ENCODE data around the gene UGT1A7. TPM values are rescaled to one million over a fixed set of nuclear protein-coding genes. Genes with fewer than 3 reads are reported as not detected.

Gene UGT1A7
- total RNA-seq, 4 donors from 2014 or later = 3.4 to 55.3 (median 18.2) TPM

DNA sequence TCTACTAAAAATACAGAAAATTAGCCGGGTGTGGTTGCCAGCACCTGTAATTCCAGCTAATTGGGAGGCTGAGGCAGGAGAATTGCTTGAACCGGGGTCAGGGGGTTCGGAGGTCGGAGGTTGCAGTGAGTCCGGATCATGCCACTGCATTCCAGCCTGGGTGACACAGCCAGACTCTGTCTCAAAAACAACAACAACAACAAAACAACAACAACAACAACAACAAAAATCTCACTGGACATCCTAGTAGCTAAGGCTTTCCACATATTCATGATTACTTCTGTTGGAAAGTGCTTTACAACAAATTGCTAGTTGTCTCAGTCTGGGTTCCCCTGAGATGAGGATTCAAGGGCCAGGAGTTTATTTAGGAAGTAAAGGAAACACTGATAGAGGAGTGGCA lies 92.2 kb downstream of the UGT1A7 start:
- no peaks in the 10 kb centered on the region for H3K9me3 ChIP-seq
- no peak for DNase-seq
- H3K36me3 ChIP-seq = no peaks in the 10 kb centered on the region
- TF ChIP-seq, protein P1, sequence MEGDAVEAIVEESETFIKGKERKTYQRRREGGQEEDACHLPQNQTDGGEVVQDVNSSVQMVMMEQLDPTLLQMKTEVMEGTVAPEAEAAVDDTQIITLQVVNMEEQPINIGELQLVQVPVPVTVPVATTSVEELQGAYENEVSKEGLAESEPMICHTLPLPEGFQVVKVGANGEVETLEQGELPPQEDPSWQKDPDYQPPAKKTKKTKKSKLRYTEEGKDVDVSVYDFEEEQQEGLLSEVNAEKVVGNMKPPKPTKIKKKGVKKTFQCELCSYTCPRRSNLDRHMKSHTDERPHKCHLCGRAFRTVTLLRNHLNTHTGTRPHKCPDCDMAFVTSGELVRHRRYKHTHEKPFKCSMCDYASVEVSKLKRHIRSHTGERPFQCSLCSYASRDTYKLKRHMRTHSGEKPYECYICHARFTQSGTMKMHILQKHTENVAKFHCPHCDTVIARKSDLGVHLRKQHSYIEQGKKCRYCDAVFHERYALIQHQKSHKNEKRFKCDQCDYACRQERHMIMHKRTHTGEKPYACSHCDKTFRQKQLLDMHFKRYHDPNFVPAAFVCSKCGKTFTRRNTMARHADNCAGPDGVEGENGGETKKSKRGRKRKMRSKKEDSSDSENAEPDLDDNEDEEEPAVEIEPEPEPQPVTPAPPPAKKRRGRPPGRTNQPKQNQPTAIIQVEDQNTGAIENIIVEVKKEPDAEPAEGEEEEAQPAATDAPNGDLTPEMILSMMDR (IDR thresholded peaks at IDR 0.05) = no peak
- TF ChIP-seq POLR2AphosphoS5 (IDR thresholded peaks at IDR 0.05) = no peak
- no peak for TF ChIP-seq EP300 (IDR thresholded peaks at IDR 0.05; ENCODE audit: low read depth)
- TF ChIP-seq POLR2A (IDR thresholded peaks at IDR 0.05) = no peak
- intact Hi-C loops (cut with DNase I; ENCODE audit: low total_unique reads) (no loop called here), in situ Hi-C loops (cut with MboI; ENCODE audit: low pct_ligation_motif_present in 1 of 4, low pct_unique_long_range_greater_than_20kb in 1 of 4, low sequenced_read_pairs in 3 of 4) (no loop called here)
- no peaks in the 10 kb centered on the region for H3K4me1 ChIP-seq
- H3K27ac ChIP-seq = no peak overlapping the region
- WGBS, 2 donors (ENCODE audit: low coverage in 1 of 2) = 93 to 97% methylated on average over 4 to 5 of the region's 5 CpGs
- no peak overlapping the region for H3K4me3 ChIP-seq
- H3K27me3 ChIP-seq = no peaks in the 10 kb centered on the region

DNA sequence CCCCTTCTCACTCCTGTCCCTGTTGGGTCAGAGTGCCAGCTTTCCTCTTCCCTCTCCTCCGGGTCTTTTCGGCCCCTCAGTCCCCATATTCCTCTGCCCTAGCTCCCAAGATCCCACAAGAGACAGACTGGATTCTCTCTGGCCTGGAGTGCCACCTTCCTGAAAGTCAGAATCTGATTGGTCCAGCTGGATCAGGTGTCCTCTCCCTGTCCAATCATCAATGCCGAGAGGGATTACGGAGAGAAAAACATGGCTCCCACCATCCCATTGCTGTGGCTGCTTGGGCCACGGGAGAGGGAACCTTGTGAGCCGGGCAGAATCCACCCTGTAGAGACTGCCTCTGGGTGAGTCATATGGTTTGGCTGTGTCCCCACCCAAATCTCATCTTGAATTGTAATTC lies 93.7 kb downstream of the UGT1A7 start:
- no peaks in the 10 kb centered on the region for H3K9me3 ChIP-seq
- in situ Hi-C loops (cut with MboI; ENCODE audit: low pct_ligation_motif_present in 1 of 4, low pct_unique_long_range_greater_than_20kb in 1 of 4, low sequenced_read_pairs in 3 of 4) (no loop called here), intact Hi-C loops (cut with DNase I; ENCODE audit: low total_unique reads) (no loop called here)
- DNase-seq = no peak
- H3K27ac ChIP-seq = no peak overlapping the region
- TF ChIP-seq, protein P1 (IDR thresholded peaks at IDR 0.05) = no peak
- TF ChIP-seq EP300 (IDR thresholded peaks at IDR 0.05; ENCODE audit: low read depth) (no peak), POLR2AphosphoS5 (IDR thresholded peaks at IDR 0.05) (no peak), POLR2A (IDR thresholded peaks at IDR 0.05) (no peak)
- H3K4me3 ChIP-seq = no peak overlapping the region
- H3K36me3 ChIP-seq = no peaks in the 10 kb centered on the region
- 95 to 100% methylated on average over 2 to 6 of the region's 6 CpGs for WGBS, 2 donors (ENCODE audit: low coverage in 1 of 2)
- no peaks in the 10 kb centered on the region for H3K4me1 ChIP-seq
- no peaks in the 10 kb centered on the region for H3K27me3 ChIP-seq

DNA sequence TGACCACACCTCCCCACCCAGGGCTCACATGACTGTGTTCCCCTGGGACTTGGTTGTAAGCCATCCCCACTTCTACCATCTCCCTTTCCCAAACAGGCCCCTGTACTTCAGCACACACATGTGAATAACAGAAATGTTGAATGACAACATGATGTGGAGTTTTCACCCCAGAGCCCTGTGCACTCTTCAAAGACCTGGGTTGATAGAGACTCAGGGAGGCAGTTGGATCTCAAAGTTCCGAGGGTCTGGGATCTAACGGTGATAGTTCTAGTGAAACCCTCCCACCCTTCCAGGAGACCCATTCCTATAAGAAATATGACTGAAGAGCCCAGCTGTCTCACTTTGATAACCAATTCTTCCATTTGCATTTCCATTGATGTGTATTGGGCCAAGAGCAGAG lies 96.3 kb downstream of the UGT1A7 start, which contains the start of gene MROH2A:
Gene MROH2A, plus strand, starts transcription at position 301 of the 400 bp plus-strand sequence. CDS start 1,029 bp downstream, outside the sequence.
- Histone ChIP-seq H3K4me3 (no peak within 1 kb of the TSS), H3K36me3 (no peaks in the 10 kb centered on the region), H3K9me3 (no peaks in the 10 kb centered on the region), H3K4me1 (no peaks in the 10 kb centered on the region), H3K27me3 (no peaks in the 10 kb centered on the region), H3K27ac (no peak within 1 kb of the TSS)
- in situ Hi-C loops (cut with MboI; ENCODE audit: low pct_ligation_motif_present in 1 of 4, low pct_unique_long_range_greater_than_20kb in 1 of 4, low sequenced_read_pairs in 3 of 4) (no loop called here), intact Hi-C loops (cut with DNase I; ENCODE audit: low total_unique reads) (no loop called here)
- TF ChIP-seq EP300 (IDR thresholded peaks at IDR 0.05; ENCODE audit: low read depth) (no peak), POLR2A (IDR thresholded peaks at IDR 0.05) (no peak), POLR2AphosphoS5 (IDR thresholded peaks at IDR 0.05) (no peak)
- TF ChIP-seq, protein P1 (IDR thresholded peaks at IDR 0.05) = no peak
- WGBS, 2 donors (ENCODE audit: low coverage in 1 of 2) = 89% methylated on average over 2 of the region's 2 CpGs; no CpG with 5 or more reads in 1 of the 2 donors
- no peak for DNase-seq

DNA sequence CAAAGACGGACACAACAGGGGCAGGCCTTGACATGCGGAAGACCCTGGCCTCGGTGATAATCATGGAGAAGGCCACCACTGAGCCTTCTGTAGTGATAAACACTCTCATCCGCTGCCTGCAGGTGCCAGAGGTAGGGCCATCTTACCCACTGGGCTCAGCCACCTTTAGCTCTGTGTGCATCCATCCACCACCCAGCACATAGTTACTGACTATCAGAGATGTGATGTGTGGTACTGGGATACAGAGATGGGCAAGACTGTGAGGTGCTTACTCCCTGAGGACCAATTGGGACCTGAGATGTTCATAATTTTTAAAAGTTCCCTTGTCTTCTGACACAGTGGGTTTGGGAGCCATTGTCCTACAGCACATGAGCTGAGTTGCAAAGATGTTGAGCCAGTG lies 98.0 kb downstream of the UGT1A7 start:
- TF ChIP-seq POLR2A (IDR thresholded peaks at IDR 0.05) (no peak), POLR2AphosphoS5 (IDR thresholded peaks at IDR 0.05) (no peak), EP300 (IDR thresholded peaks at IDR 0.05; ENCODE audit: low read depth) (no peak)
- TF ChIP-seq, protein P1 (IDR thresholded peaks at IDR 0.05) = no peak
- Histone ChIP-seq H3K36me3 (no peaks in the 10 kb centered on the region), H3K27me3 (peaks cover 2% of the 10 kb centered on the region), H3K27ac (no peak overlapping the region), H3K4me3 (no peak overlapping the region), H3K9me3 (no peaks in the 10 kb centered on the region), H3K4me1 (no peaks in the 10 kb centered on the region)
- WGBS, 2 donors (ENCODE audit: low coverage in 1 of 2) = 91% methylated on average over 4 of the region's 4 CpGs; no CpG with 5 or more reads in 1 of the 2 donors
- intact Hi-C loops (cut with DNase I; ENCODE audit: low total_unique reads) = no loop called here
- no peak for DNase-seq
- in situ Hi-C loops (cut with MboI; ENCODE audit: low pct_ligation_motif_present in 1 of 4, low pct_unique_long_range_greater_than_20kb in 1 of 4, low sequenced_read_pairs in 3 of 4) = no loop called here
